ENCODE measurements around the gene SAMSN1.

DNA sequence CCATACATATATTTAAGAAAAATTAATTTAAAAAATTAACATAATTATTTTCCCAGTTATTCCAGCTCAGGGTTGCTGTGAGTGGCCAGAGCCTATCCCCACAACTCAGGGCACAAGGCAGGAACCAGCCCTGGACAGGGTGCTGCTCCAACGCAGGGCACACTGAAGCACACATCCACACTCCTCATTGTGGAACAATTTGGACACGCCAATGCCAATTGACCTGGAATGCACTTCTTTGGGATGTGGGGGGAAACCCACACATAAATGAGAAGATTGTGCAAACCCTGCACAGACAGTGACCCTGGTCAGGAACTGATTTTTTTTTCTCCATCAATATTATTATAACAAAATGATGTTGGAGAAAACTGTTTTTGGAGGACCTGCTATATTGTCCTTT, 23.4 kb downstream of the SAMSN1 start:
- TF ChIP-seq, protein P1, sequence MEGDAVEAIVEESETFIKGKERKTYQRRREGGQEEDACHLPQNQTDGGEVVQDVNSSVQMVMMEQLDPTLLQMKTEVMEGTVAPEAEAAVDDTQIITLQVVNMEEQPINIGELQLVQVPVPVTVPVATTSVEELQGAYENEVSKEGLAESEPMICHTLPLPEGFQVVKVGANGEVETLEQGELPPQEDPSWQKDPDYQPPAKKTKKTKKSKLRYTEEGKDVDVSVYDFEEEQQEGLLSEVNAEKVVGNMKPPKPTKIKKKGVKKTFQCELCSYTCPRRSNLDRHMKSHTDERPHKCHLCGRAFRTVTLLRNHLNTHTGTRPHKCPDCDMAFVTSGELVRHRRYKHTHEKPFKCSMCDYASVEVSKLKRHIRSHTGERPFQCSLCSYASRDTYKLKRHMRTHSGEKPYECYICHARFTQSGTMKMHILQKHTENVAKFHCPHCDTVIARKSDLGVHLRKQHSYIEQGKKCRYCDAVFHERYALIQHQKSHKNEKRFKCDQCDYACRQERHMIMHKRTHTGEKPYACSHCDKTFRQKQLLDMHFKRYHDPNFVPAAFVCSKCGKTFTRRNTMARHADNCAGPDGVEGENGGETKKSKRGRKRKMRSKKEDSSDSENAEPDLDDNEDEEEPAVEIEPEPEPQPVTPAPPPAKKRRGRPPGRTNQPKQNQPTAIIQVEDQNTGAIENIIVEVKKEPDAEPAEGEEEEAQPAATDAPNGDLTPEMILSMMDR (IDR thresholded peaks at IDR 0.05; ENCODE audit: low read length), result no peak
- no peak for TF ChIP-seq EZH2 (IDR thresholded peaks at IDR 0.05; ENCODE audit: borderline replicate concordance, low read length)

Measured in OCI-LY1 (cell line).